ENCODE data around the gene RBM45.
A peak's percentile ranks its signal among the peaks of the same experiment; 100 is the strongest.
"Not testable (repeated sequence)": the region's sequence is repeated elsewhere in the genome, so short reads cannot be mapped to it uniquely, and the experiment has no call there.

The RBM45 gene

GRCh38 chr2:178112202-178113152, at the start of gene RBM45:
Gene RBM45, plus strand, starts transcription at chr2:178112437. Its CDS starts 110 bp downstream, at chr2:178112547.
- DNase-seq (ENCODE audit: low spot score) = peak; percentile 87

GRCh38 chr2:178066324-178066723, 45.9 kb upstream of the RBM45 start:
- DNase-seq (ENCODE audit: low spot score) = no peak

GRCh38 chr2:178066890-178067669, 45.2 kb upstream of the RBM45 start:
- no peak for DNase-seq (ENCODE audit: low spot score)

GRCh38 chr2:178068823-178069454, 43.3 kb upstream of the RBM45 start:
- DNase-seq (ENCODE audit: low spot score) = no peak

- DNase-seq (ENCODE audit: low spot score) = no peak
These were observed 42.7 kb upstream of the RBM45 start for GRCh38 chr2:178069551-178069950.

GRCh38 chr2:178070824-178071223, 41.4 kb upstream of the RBM45 start:
- no peak for DNase-seq (ENCODE audit: low spot score)

GRCh38 chr2:178072000-178072382, 40.2 kb upstream of the RBM45 start:
- DNase-seq (ENCODE audit: low spot score) = no peak

- DNase-seq (ENCODE audit: low spot score) = no peak
These were observed 39.6 kb upstream of the RBM45 start, which contains the start of gene PDE11A for GRCh38 chr2:178072383-178073301. Gene PDE11A, minus strand, starts transcription at chr2:178072777. Its CDS starts 340 bp downstream, at chr2:178072437.

GRCh38 chr2:178074123-178075005, 37.9 kb upstream of the RBM45 start:
- no peak for DNase-seq (ENCODE audit: low spot score)

- DNase-seq (ENCODE audit: low spot score) = no peak
These were observed 37.3 kb upstream of the RBM45 start for GRCh38 chr2:178075006-178075326.

GRCh38 chr2:178076130-178076529, 36.1 kb upstream of the RBM45 start:
- DNase-seq (ENCODE audit: low spot score) = no peak

GRCh38 chr2:178079279-178079678, 33.0 kb upstream of the RBM45 start:
- DNase-seq (ENCODE audit: low spot score) = not testable (repeated sequence)

- no peak for DNase-seq (ENCODE audit: low spot score)
These were observed 29.7 kb upstream of the RBM45 start for GRCh38 chr2:178082408-178083045.

- DNase-seq (ENCODE audit: low spot score) = no peak
These were observed 28.0 kb upstream of the RBM45 start for GRCh38 chr2:178084273-178084672.

GRCh38 chr2:178088774-178089270, 23.4 kb upstream of the RBM45 start:
- no peak for DNase-seq (ENCODE audit: low spot score)

GRCh38 chr2:178093471-178093870, 18.8 kb upstream of the RBM45 start:
- DNase-seq (ENCODE audit: low spot score) = no peak

GRCh38 chr2:178101321-178102079, 10.7 kb upstream of the RBM45 start:
- DNase-seq (ENCODE audit: low spot score) = no peak

GRCh38 chr2:178105566-178105965, 6.7 kb upstream of the RBM45 start:
- DNase-seq (ENCODE audit: low spot score) = no peak

GRCh38 chr2:178106053-178106452, 6.2 kb upstream of the RBM45 start:
- DNase-seq (ENCODE audit: low spot score) = no peak
